Osteoblast (primary cell): ENCODE data around the gene MAOA. TPM values are rescaled to one million over a fixed set of nuclear protein-coding genes. Genes with fewer than 3 reads are reported as not detected.
"Not testable (repeated sequence)": the region's sequence is repeated elsewhere in the genome, so short reads cannot be mapped to it uniquely, and the experiment has no call there.

Experiments
- DNase-seq: peaks from one replicate; pipeline ENCODE4 v3.0.0; 2011; ENCODE audit warnings: low spot score, mixed read lengths; ENCODE audit not compliant: insufficient read length; ENCODE audit errors: missing footprints
- H2AFZ ChIP-seq: 2 replicates; pipeline ENCODE4 v1.6.0; 2011; ENCODE audit warnings: mild to moderate bottlenecking, low read length
- H3K27ac ChIP-seq: 2 replicates; pipeline ENCODE4 v1.5.1; 2011; ENCODE audit warnings: mild to moderate bottlenecking, low read depth, low read length, moderate library complexity
- H3K27me3 ChIP-seq: 2 replicates; pipeline ENCODE4 v1.6.0; 2012; ENCODE audit warnings: mild to moderate bottlenecking, control low read depth, inconsistent platforms, low read length, moderate library complexity; ENCODE audit not compliant: insufficient read depth
- H3K36me3 ChIP-seq: 2 replicates; pipeline ENCODE4 v1.5.1; 2011; ENCODE audit warnings: mild to moderate bottlenecking, low read length, control low read depth, moderate library complexity; ENCODE audit not compliant: insufficient read depth
- H3K4me1 ChIP-seq: 2 replicates; pipeline ENCODE4 v1.5.1; 2011; ENCODE audit warnings: mild to moderate bottlenecking, low read length, control low read depth, moderate library complexity; ENCODE audit not compliant: insufficient read depth
- H3K4me2 ChIP-seq: 2 replicates; pipeline ENCODE4 v1.6.0; 2011; ENCODE audit warnings: mild to moderate bottlenecking, low read length; ENCODE audit not compliant: insufficient read depth
- H3K4me3 ChIP-seq: fragments of 200-600 bp; sonication (generic); 3 replicates; pipeline ENCODE4 v1.5.1; 2012; ENCODE audit warnings: mild to moderate bottlenecking, low read length, inconsistent platforms; ENCODE audit not compliant: insufficient read depth
- H3K79me2 ChIP-seq: 2 replicates; pipeline ENCODE4 v1.6.0; 2012; ENCODE audit warnings: mild to moderate bottlenecking, low read length, control low read depth, inconsistent platforms; ENCODE audit not compliant: insufficient read depth
- H3K9me3 ChIP-seq: 2 replicates; pipeline ENCODE4 v1.5.1; 2011; ENCODE audit warnings: low read depth, low read length, control low read depth
- H4K20me1 ChIP-seq: 2 replicates; pipeline ENCODE4 v1.6.0; 2012; ENCODE audit warnings: mild to moderate bottlenecking, low read length, control low read depth; ENCODE audit not compliant: insufficient read depth
- total RNA-seq: library from RNA; depleted of rRNA; stranded (reverse); fragments of >200 nt; gene quantifications from 2 replicates; pipeline ENCODE4 v1.2.3, GENCODE V29; 2012
- TF ChIP-seq, protein P1 (sequence below): IDR thresholded peaks from 2 replicates; pipeline ENCODE4 v1.5.1; 2011; ENCODE audit warnings: mild to moderate bottlenecking, low read depth, low read length, moderate library complexity; ENCODE audit errors: extremely low read depth

The MAOA gene
- total RNA-seq, 1 donor = 5.8 TPM

DNA sequence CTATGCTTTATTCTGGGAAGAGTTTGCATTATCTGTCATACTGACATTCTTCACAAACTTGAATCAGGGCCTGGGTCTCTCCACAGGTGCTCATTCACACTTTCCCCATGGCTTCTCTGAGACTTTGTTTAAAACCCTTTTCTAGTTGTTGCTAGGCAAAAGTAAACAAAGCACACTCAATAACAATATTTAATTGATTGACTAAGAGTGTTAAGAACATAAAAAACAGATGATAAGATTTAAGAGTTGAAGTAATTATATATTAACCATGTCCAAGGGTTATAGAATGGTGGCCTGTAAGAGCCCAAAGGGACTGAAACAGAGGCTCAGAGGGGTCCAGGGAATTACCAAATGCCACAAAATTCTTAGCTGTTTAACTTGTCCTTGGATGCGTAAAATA lies 7.1 kb downstream of the MAOA start:
- no peak overlapping the region for H3K4me3 ChIP-seq
- no peak overlapping the region for H2AFZ ChIP-seq
- no peak overlapping the region for H3K27ac ChIP-seq
- no peak overlapping the region for H3K4me2 ChIP-seq
- DNase-seq = no peak
- H3K27me3 ChIP-seq = peaks cover 8% of the 10 kb centered on the region
- TF ChIP-seq, protein P1, sequence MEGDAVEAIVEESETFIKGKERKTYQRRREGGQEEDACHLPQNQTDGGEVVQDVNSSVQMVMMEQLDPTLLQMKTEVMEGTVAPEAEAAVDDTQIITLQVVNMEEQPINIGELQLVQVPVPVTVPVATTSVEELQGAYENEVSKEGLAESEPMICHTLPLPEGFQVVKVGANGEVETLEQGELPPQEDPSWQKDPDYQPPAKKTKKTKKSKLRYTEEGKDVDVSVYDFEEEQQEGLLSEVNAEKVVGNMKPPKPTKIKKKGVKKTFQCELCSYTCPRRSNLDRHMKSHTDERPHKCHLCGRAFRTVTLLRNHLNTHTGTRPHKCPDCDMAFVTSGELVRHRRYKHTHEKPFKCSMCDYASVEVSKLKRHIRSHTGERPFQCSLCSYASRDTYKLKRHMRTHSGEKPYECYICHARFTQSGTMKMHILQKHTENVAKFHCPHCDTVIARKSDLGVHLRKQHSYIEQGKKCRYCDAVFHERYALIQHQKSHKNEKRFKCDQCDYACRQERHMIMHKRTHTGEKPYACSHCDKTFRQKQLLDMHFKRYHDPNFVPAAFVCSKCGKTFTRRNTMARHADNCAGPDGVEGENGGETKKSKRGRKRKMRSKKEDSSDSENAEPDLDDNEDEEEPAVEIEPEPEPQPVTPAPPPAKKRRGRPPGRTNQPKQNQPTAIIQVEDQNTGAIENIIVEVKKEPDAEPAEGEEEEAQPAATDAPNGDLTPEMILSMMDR = no peak
- H3K79me2 ChIP-seq = no peaks in the 10 kb centered on the region
- no peaks in the 10 kb centered on the region for H3K4me1 ChIP-seq
- no peaks in the 10 kb centered on the region for H4K20me1 ChIP-seq
- no peaks in the 10 kb centered on the region for H3K36me3 ChIP-seq
- H3K9me3 ChIP-seq = no peaks in the 10 kb centered on the region

DNA sequence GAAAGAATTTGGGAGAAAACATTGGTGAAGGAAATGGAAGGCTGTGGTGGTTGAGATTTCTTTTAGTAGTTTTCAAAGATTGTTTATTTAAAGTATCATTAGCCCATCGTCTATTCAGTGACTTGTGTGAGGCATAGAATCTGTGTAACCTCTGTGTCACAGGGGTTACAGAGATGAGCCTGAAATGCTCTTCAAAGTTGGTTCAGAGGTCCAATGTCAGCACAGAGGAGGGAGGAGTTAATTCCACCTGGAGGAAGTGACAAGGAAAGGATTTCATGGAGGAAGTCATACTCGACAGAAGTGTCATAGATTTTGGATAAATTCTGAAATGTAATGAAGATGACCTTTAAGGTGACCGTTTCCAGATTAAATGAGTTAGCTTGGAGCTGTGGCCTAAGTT lies 8.2 kb downstream of the MAOA start:
- Histone ChIP-seq H3K36me3 (no peaks in the 10 kb centered on the region), H3K4me2 (no peak overlapping the region), H3K27ac (no peak overlapping the region), H3K9me3 (no peaks in the 10 kb centered on the region), H3K4me3 (no peak overlapping the region), H2AFZ (no peak overlapping the region), H3K27me3 (no peaks in the 10 kb centered on the region), H3K4me1 (no peaks in the 10 kb centered on the region), H4K20me1 (no peaks in the 10 kb centered on the region), H3K79me2 (no peaks in the 10 kb centered on the region)
- DNase-seq = no peak
- TF ChIP-seq, protein P1 = no peak

DNA sequence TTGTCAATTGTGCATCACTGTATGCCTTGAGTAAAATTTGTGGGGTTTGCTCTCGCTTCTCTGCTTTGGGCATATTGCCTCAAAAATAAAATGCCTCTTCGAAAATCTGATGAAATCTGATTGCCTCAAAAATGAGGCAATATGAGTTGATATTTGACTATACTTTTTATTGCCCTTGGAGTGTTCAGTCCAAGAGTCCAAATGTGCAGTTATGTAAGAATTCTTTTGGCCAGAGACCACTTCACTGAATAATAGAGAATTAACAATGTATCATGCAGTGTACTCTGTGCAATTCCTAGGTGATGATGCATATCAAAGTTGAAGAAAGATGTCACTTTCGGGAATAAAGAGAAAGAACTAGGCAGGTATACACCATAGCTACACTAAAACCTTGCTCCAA lies 8.6 kb downstream of the MAOA start:
- H3K36me3 ChIP-seq = no peaks in the 10 kb centered on the region
- TF ChIP-seq, protein P1 = no peak
- no peaks in the 10 kb centered on the region for H3K27me3 ChIP-seq
- no peaks in the 10 kb centered on the region for H3K79me2 ChIP-seq
- no peaks in the 10 kb centered on the region for H3K4me1 ChIP-seq
- H3K9me3 ChIP-seq = no peaks in the 10 kb centered on the region
- no peaks in the 10 kb centered on the region for H4K20me1 ChIP-seq
- no peak overlapping the region for H3K4me2 ChIP-seq
- no peak overlapping the region for H3K27ac ChIP-seq
- no peak overlapping the region for H2AFZ ChIP-seq
- no peak overlapping the region for H3K4me3 ChIP-seq
- DNase-seq = no peak

DNA sequence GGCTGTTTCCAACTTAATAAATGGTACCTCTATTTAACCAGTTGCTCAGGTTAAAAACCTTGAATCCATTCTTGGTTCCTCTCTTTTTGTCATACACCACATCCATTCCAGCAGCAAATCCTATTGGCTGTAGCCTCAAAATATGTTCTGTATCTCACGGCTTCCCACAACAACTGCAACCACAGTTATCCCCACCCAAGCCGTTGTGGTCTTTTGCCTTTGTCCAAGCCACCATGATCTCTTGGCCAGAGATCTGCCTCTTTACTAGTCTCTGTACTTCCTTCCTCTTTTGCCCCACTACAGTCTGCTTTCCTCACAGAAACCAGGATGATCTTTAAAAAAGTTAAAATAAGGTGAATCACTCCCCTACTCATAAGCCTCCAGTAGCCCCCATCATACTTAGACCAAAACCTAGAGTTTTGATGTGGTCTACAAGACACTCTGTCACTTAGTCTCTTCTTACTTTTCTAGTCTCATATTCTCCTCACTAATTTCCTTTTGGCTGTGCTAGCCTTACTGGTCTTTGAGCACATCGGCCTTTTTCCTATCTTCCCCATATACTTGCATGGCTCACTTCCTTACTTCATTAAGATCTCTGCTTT lies 10.3 kb downstream of the MAOA start:
- Histone ChIP-seq H3K4me3 (no peak overlapping the region), H3K79me2 (no peaks in the 10 kb centered on the region), H3K9me3 (no peaks in the 10 kb centered on the region), H3K27me3 (no peaks in the 10 kb centered on the region), H3K4me1 (no peaks in the 10 kb centered on the region), H3K27ac (no peak overlapping the region), H3K36me3 (no peaks in the 10 kb centered on the region), H2AFZ (no peak overlapping the region), H4K20me1 (no peaks in the 10 kb centered on the region), H3K4me2 (no peak overlapping the region)
- TF ChIP-seq, protein P1 = no peak
- no peak for DNase-seq

DNA sequence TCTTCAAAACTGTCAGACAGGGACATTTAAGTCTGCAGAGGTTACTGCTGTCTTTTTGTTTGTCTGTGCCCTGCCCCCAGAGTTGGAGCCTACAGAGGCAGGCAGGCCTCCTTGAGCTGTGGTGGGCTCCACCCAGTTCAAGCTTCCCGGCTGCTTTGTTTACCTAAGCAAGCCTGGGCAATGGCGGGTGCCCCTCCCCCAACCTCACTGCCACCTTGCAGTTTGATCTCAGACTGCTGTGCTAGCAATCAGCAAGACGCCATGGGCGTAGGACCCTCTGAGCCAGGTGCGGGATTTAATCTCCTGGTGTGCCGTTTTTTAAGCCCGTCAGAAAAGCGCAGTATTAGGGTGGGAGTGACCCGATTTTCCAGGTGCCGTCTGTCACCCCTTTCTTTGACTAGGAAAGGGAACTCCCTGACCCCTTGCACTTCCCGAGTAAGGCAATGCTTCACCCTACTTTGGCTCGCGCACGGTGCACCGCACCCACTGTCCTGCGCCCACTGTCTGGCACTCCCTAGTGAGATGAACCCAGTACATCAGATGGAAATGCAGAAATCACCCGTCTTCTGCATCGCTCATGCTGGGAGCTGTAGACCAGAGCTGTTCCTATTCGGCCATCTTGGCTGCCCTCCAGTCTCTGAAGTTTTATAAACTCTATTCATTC lies 20.0 kb downstream of the MAOA start:
- H3K4me1 ChIP-seq, H3K36me3 ChIP-seq, H3K9me3 ChIP-seq, H2AFZ ChIP-seq, H3K4me3 ChIP-seq, DNase-seq, H3K79me2 ChIP-seq, H4K20me1 ChIP-seq, H3K27ac ChIP-seq, H3K4me2 ChIP-seq, H3K27me3 ChIP-seq: not testable (repeated sequence)
